WERI-Rb-1 (cell line): ENCODE results near the gene HEMK1.

Experiments
- DNase-seq: peaks from one replicate; pipeline ENCODE4 v3.0.0-alpha.2; 2020
- H3K27ac ChIP-seq: fragments of 250-450 bp; sonication (Bioruptor Pico); 2 replicates; pipeline ENCODE4 v1.5.1; 2020; ENCODE audit warnings: mild to moderate bottlenecking, moderate library complexity
- H3K27me3 ChIP-seq: fragments of 250-450 bp; sonication (Bioruptor Pico); 2 replicates; pipeline ENCODE4 v1.5.1; 2021; ENCODE audit warnings: mild to moderate bottlenecking, low read depth, moderate library complexity; ENCODE audit not compliant: insufficient read depth, severe bottlenecking
- H3K36me3 ChIP-seq: fragments of 250-450 bp; sonication (Bioruptor Pico); 2 replicates; pipeline ENCODE4 v1.5.1; 2020; ENCODE audit warnings: mild to moderate bottlenecking, moderate library complexity
- H3K4me3 ChIP-seq: 2 replicates; pipeline ENCODE4 v1.5.1; 2011; ENCODE audit warnings: low read depth, mild to moderate bottlenecking, control low read depth, low read length
- H3K9me3 ChIP-seq: fragments of 250-450 bp; sonication (Bioruptor Pico); 2 replicates; pipeline ENCODE4 v1.5.1; 2021; ENCODE audit warnings: mild to moderate bottlenecking, moderate library complexity; ENCODE audit not compliant: severe bottlenecking
- TF ChIP-seq, protein P1 (sequence below): IDR thresholded peaks from 2 replicates; pipeline ENCODE4 v1.5.1; 2011; ENCODE audit warnings: low read depth, mild to moderate bottlenecking, control low read depth, inconsistent platforms, low read length

Gene HEMK1

GRCh38 chr3:50603261-50604109, 34.2 kb downstream of the HEMK1 start:
- TF ChIP-seq, protein P1, sequence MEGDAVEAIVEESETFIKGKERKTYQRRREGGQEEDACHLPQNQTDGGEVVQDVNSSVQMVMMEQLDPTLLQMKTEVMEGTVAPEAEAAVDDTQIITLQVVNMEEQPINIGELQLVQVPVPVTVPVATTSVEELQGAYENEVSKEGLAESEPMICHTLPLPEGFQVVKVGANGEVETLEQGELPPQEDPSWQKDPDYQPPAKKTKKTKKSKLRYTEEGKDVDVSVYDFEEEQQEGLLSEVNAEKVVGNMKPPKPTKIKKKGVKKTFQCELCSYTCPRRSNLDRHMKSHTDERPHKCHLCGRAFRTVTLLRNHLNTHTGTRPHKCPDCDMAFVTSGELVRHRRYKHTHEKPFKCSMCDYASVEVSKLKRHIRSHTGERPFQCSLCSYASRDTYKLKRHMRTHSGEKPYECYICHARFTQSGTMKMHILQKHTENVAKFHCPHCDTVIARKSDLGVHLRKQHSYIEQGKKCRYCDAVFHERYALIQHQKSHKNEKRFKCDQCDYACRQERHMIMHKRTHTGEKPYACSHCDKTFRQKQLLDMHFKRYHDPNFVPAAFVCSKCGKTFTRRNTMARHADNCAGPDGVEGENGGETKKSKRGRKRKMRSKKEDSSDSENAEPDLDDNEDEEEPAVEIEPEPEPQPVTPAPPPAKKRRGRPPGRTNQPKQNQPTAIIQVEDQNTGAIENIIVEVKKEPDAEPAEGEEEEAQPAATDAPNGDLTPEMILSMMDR: no peak
- no peak overlapping the region for H3K27ac ChIP-seq
- H3K36me3 ChIP-seq: peaks cover 24% of the 10 kb centered on the region
- H3K4me3 ChIP-seq: no peak overlapping the region
- no peaks in the 10 kb centered on the region for H3K9me3 ChIP-seq
- H3K27me3 ChIP-seq: no peaks in the 10 kb centered on the region
- DNase-seq: no peak

- no peak for DNase-seq
- TF ChIP-seq, protein P1: no peak
- no peaks in the 10 kb centered on the region for H3K9me3 ChIP-seq
- no peak overlapping the region for H3K4me3 ChIP-seq
- no peak overlapping the region for H3K27ac ChIP-seq
- no peaks in the 10 kb centered on the region for H3K27me3 ChIP-seq
- peaks cover 28% of the 10 kb centered on the region for H3K36me3 ChIP-seq
Measured at GRCh38 chr3:50604110-50604621, 34.8 kb downstream of the HEMK1 start.

GRCh38 chr3:50604628-50605588, 35.6 kb downstream of the HEMK1 start:
- Histone ChIP-seq H3K9me3 (no peaks in the 10 kb centered on the region), H3K27ac (no peak overlapping the region)
- peak; percentile 41 for DNase-seq

GRCh38 chr3:50605901-50606326, 36.6 kb downstream of the HEMK1 start:
- no peak overlapping the region; the same call in 1 of the 2 replicates for H3K27ac ChIP-seq
- H3K27me3 ChIP-seq: no peaks in the 10 kb centered on the region
- no peak for DNase-seq
- H3K4me3 ChIP-seq: no peak overlapping the region
- no peaks in the 10 kb centered on the region for H3K9me3 ChIP-seq
- peaks cover 28% of the 10 kb centered on the region for H3K36me3 ChIP-seq
- TF ChIP-seq, protein P1: no peak

More at GRCh38 chr3:50604628-50605588, 35.6 kb downstream of the HEMK1 start:
- H3K27me3 ChIP-seq: no peaks in the 10 kb centered on the region
- TF ChIP-seq, protein P1: no peak
- H3K36me3 ChIP-seq: peaks cover 28% of the 10 kb centered on the region
- H3K4me3 ChIP-seq: no peak overlapping the region

DNA sequence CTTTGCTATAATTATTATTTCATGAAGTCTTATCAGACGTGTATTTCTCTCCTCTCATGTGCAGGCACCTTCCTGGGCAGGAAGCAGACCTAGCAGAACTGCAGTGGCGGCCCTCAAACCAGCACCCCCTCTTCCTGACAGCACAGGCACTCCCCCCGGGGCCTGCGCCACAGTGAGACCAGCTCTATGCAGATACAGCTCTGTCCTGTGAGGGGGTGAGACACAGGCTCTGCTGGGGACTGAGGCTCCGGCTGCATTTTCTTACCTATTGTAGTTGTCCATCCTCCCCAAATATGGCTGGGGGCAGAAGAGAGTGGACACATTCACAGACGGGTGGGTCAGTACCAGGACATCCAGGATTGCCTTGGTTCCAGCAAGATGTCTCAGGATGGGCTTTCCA, 37.3 kb downstream of the HEMK1 start:
- no peak for DNase-seq
- TF ChIP-seq, protein P1: no peak
- Histone ChIP-seq H3K27ac (no peak overlapping the region), H3K4me3 (no peak overlapping the region), H3K27me3 (no peaks in the 10 kb centered on the region), H3K36me3 (peaks cover 28% of the 10 kb centered on the region), H3K9me3 (no peaks in the 10 kb centered on the region)
